GM10266 (cell line): ENCODE data around the gene SLC2A9.

Experiments used
- DNase-seq: peaks from one replicate; pipeline ENCODE4 v3.0.0; 2012; ENCODE audit errors: extremely low spot score
- CTCF ChIP-seq: IDR thresholded peaks from 2 replicates; pipeline ENCODE4 v1.5.1; 2012; ENCODE audit warnings: mild to moderate bottlenecking, low read depth; ENCODE audit not compliant: control insufficient read depth, insufficient read depth; ENCODE audit errors: missing control alignments

The SLC2A9 gene

GRCh38 chr4:10019521-10020051 lies 1.7 kb downstream of the SLC2A9 start:
- no peak for DNase-seq
- no peak for TF ChIP-seq CTCF

GRCh38 chr4:10018818-10019461 lies 2.4 kb downstream of the SLC2A9 start:
- TF ChIP-seq CTCF = peak; percentile 99
- peak; percentile 92 for DNase-seq

- no peak for DNase-seq
- TF ChIP-seq CTCF = no peak
Observed at GRCh38 chr4:10017037-10017893, 4.0 kb downstream of the SLC2A9 start.

GRCh38 chr4:10016169-10016568 lies 5.1 kb downstream of the SLC2A9 start:
- no peak for DNase-seq
- no peak for TF ChIP-seq CTCF

- DNase-seq = no peak
- peak; percentile 78 for TF ChIP-seq CTCF
Observed at GRCh38 chr4:10015140-10015753, 6.0 kb downstream of the SLC2A9 start.

GRCh38 chr4:10013722-10014121 lies 7.6 kb downstream of the SLC2A9 start:
- TF ChIP-seq CTCF = peak; percentile 58
- peak; percentile 64 for DNase-seq
